GM19455 (cell line): ENCODE measurements around the gene TRMT6.

ENCODE experiments used
- ATAC-seq: cut with Tn5 transposase; IDR thresholded peaks from one replicate; pipeline ENCODE4 v1.9.1; 2021; ENCODE audit not compliant: unreplicated experiment

TRMT6 gene

GRCh38 chr20:5950271-5951031, at the start of gene TRMT6, which contains the start of gene MCM8:
Gene TRMT6, minus strand, starts transcription at chr20:5950533. Its CDS starts 128 bp downstream, at chr20:5950405.
Gene MCM8, plus strand, starts transcription at chr20:5950652. Its CDS starts 1,364 bp downstream, at chr20:5952016.
- peak; percentile 98 for ATAC-seq

- ATAC-seq, result no peak
Measured at GRCh38 chr20:5999783-6000182, 49.5 kb upstream of the TRMT6 start.

- peak; percentile 90 for ATAC-seq
Measured at GRCh38 chr20:5996765-5997164, 46.4 kb upstream of the TRMT6 start.

GRCh38 chr20:5991623-5992441, 41.5 kb upstream of the TRMT6 start:
- ATAC-seq, result no peak

GRCh38 chr20:5990946-5991345, 40.6 kb upstream of the TRMT6 start:
- no peak for ATAC-seq

- no peak for ATAC-seq
Measured at GRCh38 chr20:5989539-5989938, 39.2 kb upstream of the TRMT6 start.

GRCh38 chr20:5987383-5987782, 37.0 kb upstream of the TRMT6 start:
- ATAC-seq, result no peak

- ATAC-seq, result no peak
Measured at GRCh38 chr20:5980720-5981538, 30.6 kb upstream of the TRMT6 start.

- no peak for ATAC-seq
Measured at GRCh38 chr20:5979801-5980200, 29.5 kb upstream of the TRMT6 start.

- no peak for ATAC-seq
Measured at GRCh38 chr20:5977975-5978374, 27.6 kb upstream of the TRMT6 start.

- no peak for ATAC-seq
Measured at GRCh38 chr20:5977223-5977622, 26.9 kb upstream of the TRMT6 start.

GRCh38 chr20:5975778-5976177, 25.4 kb upstream of the TRMT6 start:
- no peak for ATAC-seq

- ATAC-seq, result no peak
Measured at GRCh38 chr20:5974531-5974930, 24.2 kb upstream of the TRMT6 start.

- ATAC-seq, result no peak
Measured at GRCh38 chr20:5973971-5974370, 23.6 kb upstream of the TRMT6 start.

- no peak for ATAC-seq
Measured at GRCh38 chr20:5973172-5973571, 22.8 kb upstream of the TRMT6 start.

GRCh38 chr20:5971203-5971602, 20.9 kb upstream of the TRMT6 start:
- no peak for ATAC-seq

GRCh38 chr20:5970381-5970780, 20.0 kb upstream of the TRMT6 start:
- ATAC-seq, result no peak

- no peak for ATAC-seq
Measured at GRCh38 chr20:5969940-5970339, 19.6 kb upstream of the TRMT6 start.

GRCh38 chr20:5969348-5969935, 19.1 kb upstream of the TRMT6 start:
- no peak for ATAC-seq

GRCh38 chr20:5968462-5968861, 18.1 kb upstream of the TRMT6 start:
- no peak for ATAC-seq

GRCh38 chr20:5967469-5967868, 17.1 kb upstream of the TRMT6 start:
- ATAC-seq, result no peak
